ENCODE measurements around the gene ZNF121. TPM values are rescaled to one million over a fixed set of nuclear protein-coding genes. Genes with fewer than 3 reads are reported as not detected.

ZNF121 gene
- total RNA-seq, 1 donor from 2014 or later = 23.8 TPM

- H3K4me3 ChIP-seq (ENCODE audit: low read depth, low read length) = no peak overlapping the region
- no peak for DNase-seq (ENCODE audit: low read depth)
- TF ChIP-seq CTCF (conservative IDR thresholded peaks at IDR 0.05; ENCODE audit: low read depth, low read length) = no peak
These were observed 48.4 kb downstream of the ZNF121 start for GRCh38 chr19:9535934-9536333.

- no peak for DNase-seq (ENCODE audit: low read depth)
- no peak overlapping the region for H3K4me3 ChIP-seq (ENCODE audit: low read depth, low read length)
- TF ChIP-seq CTCF (conservative IDR thresholded peaks at IDR 0.05; ENCODE audit: low read depth, low read length) = no peak
These were observed 52.4 kb downstream of the ZNF121 start for GRCh38 chr19:9531933-9532332.

- no peak for TF ChIP-seq CTCF (conservative IDR thresholded peaks at IDR 0.05; ENCODE audit: low read depth, low read length)
- DNase-seq (ENCODE audit: low read depth) = no peak
- no peak overlapping the region for H3K4me3 ChIP-seq (ENCODE audit: low read depth, low read length)
These were observed 55.5 kb downstream of the ZNF121 start for GRCh38 chr19:9528757-9529336.

- DNase-seq (ENCODE audit: low read depth) = no peak
- TF ChIP-seq CTCF (conservative IDR thresholded peaks at IDR 0.05; ENCODE audit: low read depth, low read length) = no peak
- no peak overlapping the region for H3K4me3 ChIP-seq (ENCODE audit: low read depth, low read length)
These were observed 60.3 kb downstream of the ZNF121 start for GRCh38 chr19:9523885-9524474.

Other genes starting within 250 kb of the ZNF121 start
- 0.92 and 1.2 TPM in 2 replicates for gene ZNF177, start 221.5 kb downstream of the ZNF121 start, total RNA-seq
- gene ZNF266, start 148.9 kb downstream of the ZNF121 start, total RNA-seq = 5.6 and 9.1 TPM in 2 replicates
- gene ZNF560, start 85.9 kb downstream of the ZNF121 start, total RNA-seq = 0.92 and 2.5 TPM in 2 replicates
- 8.8 and 14.8 TPM in 2 replicates for gene ZNF426, start 45.9 kb downstream of the ZNF121 start, total RNA-seq
- 8.9 and 17.1 TPM in 2 replicates for gene ZNF561, start 36.7 kb upstream of the ZNF121 start, total RNA-seq
- gene ZNF562, start 90.6 kb upstream of the ZNF121 start, total RNA-seq = 9.0 and 21.0 TPM in 2 replicates
- gene ZNF846, start 184.2 kb upstream of the ZNF121 start, total RNA-seq = 3.8 and 7.7 TPM in 2 replicates
- 23.9 and 26.7 TPM in 2 replicates for gene FBXL12, start 234.6 kb upstream of the ZNF121 start, total RNA-seq
- 534 and 748 TPM in 2 replicates for gene UBL5, start 243.4 kb upstream of the ZNF121 start, total RNA-seq

All from epithelial cell of proximal tubule (primary cell).